Measurements from ENCODE around the gene PPM1B.

- TF ChIP-seq POLR2AphosphoS5 (IDR thresholded peaks at IDR 0.05): no peak
- no peak for TF ChIP-seq CTCF (IDR thresholded peaks at IDR 0.05)
- no peak for TF ChIP-seq POLR2A (IDR thresholded peaks at IDR 0.05)
Measured at GRCh38 chr2:44233450-44234128, 64.9 kb downstream of the PPM1B start.
